Lung (tissue), 12 donors: ENCODE measurements around the gene PDZK1IP1. TPM values are rescaled to one million over a fixed set of nuclear protein-coding genes. Genes with fewer than 3 reads are reported as not detected.

Source experiments
- ATAC-seq: fragments of 200-7000 bp; cut with Tn5 transposase; one replicate; pipeline ENCODE4 v1.9.1; 2020; ENCODE audit warnings: moderate number of reproducible peaks; ENCODE audit not compliant: insufficient read depth, low FRiP score
- DNase-seq, 3 donors: peaks; one replicate each; pipeline ENCODE4 v3.0.0-alpha.2; 2013 to 2017
- H3K27ac ChIP-seq, 2 donors: one replicate each; pipeline ENCODE4 v1.5.1; 2013; ENCODE audit warnings: mild to moderate bottlenecking in 2 of 2, moderate library complexity in 2 of 2, control low read depth in 1 of 2, inconsistent platforms in 1 of 2, low read depth in 1 of 2, low read length in 1 of 2
- H3K27me3 ChIP-seq, 3 donors: one replicate each; pipeline ENCODE4 v1.5.1; 2013; ENCODE audit warnings: low read length in 2 of 3; ENCODE audit not compliant: control insufficient read depth in 3 of 3, insufficient read depth in 3 of 3
- H3K36me3 ChIP-seq, 4 donors: one replicate each; pipeline ENCODE4 v1.5.1; 2013; ENCODE audit warnings: low read length in 4 of 4, mild to moderate bottlenecking in 1 of 4, moderate library complexity in 1 of 4; ENCODE audit not compliant: control insufficient read depth in 4 of 4, insufficient read depth in 4 of 4
- H3K4me1 ChIP-seq, 5 donors: one replicate each; pipeline ENCODE4 v1.5.1; 2013; ENCODE audit warnings: low read length in 5 of 5, mild to moderate bottlenecking in 2 of 5, moderate library complexity in 1 of 5; ENCODE audit not compliant: control insufficient read depth in 5 of 5, insufficient read depth in 5 of 5
- H3K4me3 ChIP-seq: one replicate; pipeline ENCODE4 v1.5.1; 2013; ENCODE audit warnings: mild to moderate bottlenecking, control low read depth, moderate library complexity
- H3K9ac ChIP-seq, 2 donors: one replicate each; pipeline ENCODE4 v1.5.1; 2013; ENCODE audit warnings: low read length in 2 of 2, control low read depth in 1 of 2; ENCODE audit not compliant: insufficient read depth in 1 of 2
- H3K9me3 ChIP-seq, 4 donors: one replicate each; pipeline ENCODE4 v1.5.1; 2013; ENCODE audit warnings: low read length in 3 of 4, mild to moderate bottlenecking in 1 of 4, moderate library complexity in 1 of 4; ENCODE audit not compliant: control insufficient read depth in 4 of 4, insufficient read depth in 3 of 4
- WGBS, 2 donors: extraction: QIAGEN DNeasy Blood & Tissue Kit; methylation state at CpG; one replicate each; pipeline ENCODE4 v1.1.7; 2013; 5-methylcytosine and 5-hydroxymethylcytosine counted together
- polyA plus RNA-seq, 2 donors: library from polyadenylated mRNA; stranded (reverse); fragments of 200-250 nt; gene quantifications; one replicate each; pipeline ENCODE4 v1.2.1, GENCODE V29; 2013
- total RNA-seq, 2 donors: library from RNA; depleted of rRNA in 1 of 2; stranded (reverse); fragments of >200 nt in 1 of 2; gene quantifications; one replicate each; pipeline ENCODE4 v1.2.1, GENCODE V29; 2014 to 2021
- TF ChIP-seq, protein P1 (sequence below): IDR thresholded peaks from 2 replicates; pipeline ENCODE4 v1.5.1; 2012; ENCODE audit warnings: mild to moderate bottlenecking; ENCODE audit errors: control extremely low read depth, extremely low read depth
- donor health status: control.
- donor health status: control.
- donor health status: Bipolar disorder and iron deficiency.
- donor health status: healthy.
- donor health status: DM: yes; HTN: yes; CAD: no.

PDZK1IP1 gene
- total and polyA plus RNA-seq, 4 donors: 44.8 to 324 (median 70.6) TPM

GRCh38 chr1:47137925-47138615, 51.8 kb downstream of the PDZK1IP1 start:
- no peak for ATAC-seq
- Histone ChIP-seq H3K9me3 (no peaks in the 10 kb centered on the region), H3K27me3 (peaks cover 0 to 3% (median 0%) of the 10 kb centered on the region in 3 donors), H3K9ac (no peak overlapping the region), H3K4me3 (no peak overlapping the region), H3K27ac (no peak overlapping the region), H3K4me1 (no peaks in the 10 kb centered on the region), H3K36me3 (no peaks in the 10 kb centered on the region)
- WGBS, 2 donors: 89 to 95% methylated on average over 5 of the region's 5 CpGs
- TF ChIP-seq, protein P1, sequence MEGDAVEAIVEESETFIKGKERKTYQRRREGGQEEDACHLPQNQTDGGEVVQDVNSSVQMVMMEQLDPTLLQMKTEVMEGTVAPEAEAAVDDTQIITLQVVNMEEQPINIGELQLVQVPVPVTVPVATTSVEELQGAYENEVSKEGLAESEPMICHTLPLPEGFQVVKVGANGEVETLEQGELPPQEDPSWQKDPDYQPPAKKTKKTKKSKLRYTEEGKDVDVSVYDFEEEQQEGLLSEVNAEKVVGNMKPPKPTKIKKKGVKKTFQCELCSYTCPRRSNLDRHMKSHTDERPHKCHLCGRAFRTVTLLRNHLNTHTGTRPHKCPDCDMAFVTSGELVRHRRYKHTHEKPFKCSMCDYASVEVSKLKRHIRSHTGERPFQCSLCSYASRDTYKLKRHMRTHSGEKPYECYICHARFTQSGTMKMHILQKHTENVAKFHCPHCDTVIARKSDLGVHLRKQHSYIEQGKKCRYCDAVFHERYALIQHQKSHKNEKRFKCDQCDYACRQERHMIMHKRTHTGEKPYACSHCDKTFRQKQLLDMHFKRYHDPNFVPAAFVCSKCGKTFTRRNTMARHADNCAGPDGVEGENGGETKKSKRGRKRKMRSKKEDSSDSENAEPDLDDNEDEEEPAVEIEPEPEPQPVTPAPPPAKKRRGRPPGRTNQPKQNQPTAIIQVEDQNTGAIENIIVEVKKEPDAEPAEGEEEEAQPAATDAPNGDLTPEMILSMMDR: no peak
- no peak for DNase-seq

DNA sequence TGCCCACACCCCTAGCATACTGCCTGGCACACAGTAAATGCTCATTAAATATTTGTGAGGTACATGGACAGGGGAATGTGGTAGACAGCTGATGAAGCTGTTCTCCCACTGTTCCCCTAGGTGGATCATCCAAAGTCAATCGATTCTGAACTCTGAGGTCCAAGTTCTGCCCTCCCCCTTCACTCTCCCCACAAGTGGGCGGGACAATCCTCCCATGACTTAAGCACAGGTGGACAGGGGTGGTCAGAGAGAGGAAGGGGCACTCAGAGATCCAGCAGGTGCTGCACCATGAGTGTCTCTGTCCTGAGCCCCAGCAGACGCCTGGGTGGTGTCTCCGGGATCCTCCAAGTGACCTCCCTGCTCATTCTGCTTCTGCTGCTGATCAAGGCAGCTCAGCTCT, 52.6 kb downstream of the PDZK1IP1 start, which contains the start of gene CYP4A22:
Gene CYP4A22, plus strand, starts transcription at position 244 of the 400 bp plus-strand sequence. Its CDS starts 45 bp downstream, at position 289.
- Histone ChIP-seq H3K4me1 (no peaks in the 10 kb centered on the region), H3K36me3 (no peaks in the 10 kb centered on the region), H3K9ac (no peak within 1 kb of the TSS), H3K9me3 (no peaks in the 10 kb centered on the region), H3K27ac (no peak within 1 kb of the TSS), H3K27me3 (peaks cover 0 to 3% (median 0%) of the 10 kb centered on the region in 3 donors), H3K4me3 (no peak within 1 kb of the TSS)
- 92 to 93% methylated on average over 4 of the region's 4 CpGs for WGBS, 2 donors
- ATAC-seq (no peak), DNase-seq (no peak)
- TF ChIP-seq, protein P1: no peak

Other genes with a start within 250 kb of the PDZK1IP1 start
- not detected for gene CYP4A11, start 248.6 kb downstream of the PDZK1IP1 start, total RNA-seq
- gene CYP4A11, start 248.6 kb downstream of the PDZK1IP1 start, polyA plus RNA-seq: under 1 TPM; 0.06 to 0.10 TPM
- gene CYP4X1, start 166.4 kb downstream of the PDZK1IP1 start, total RNA-seq: 10 to 100 TPM; 20.4 to 23.5 TPM
- gene CYP4X1, start 166.4 kb downstream of the PDZK1IP1 start, polyA plus RNA-seq: 10 to 100 TPM in 1 of 2 donors, 1 to 10 TPM in 1; 7.2 to 13.0 TPM
- 1 to 10 TPM; 1.3 TPM for gene CYP4Z1, start 122.8 kb downstream of the PDZK1IP1 start, total RNA-seq
- 1 to 10 TPM in 1 of 2 donors, under 1 TPM in 1; 0.25 to 1.1 TPM for gene CYP4Z1, start 122.8 kb downstream of the PDZK1IP1 start, polyA plus RNA-seq
- under 1 TPM; 0.14 to 0.18 TPM for gene CYP4A22, start 52.6 kb downstream of the PDZK1IP1 start, total RNA-seq
- gene CYP4A22, start 52.6 kb downstream of the PDZK1IP1 start, polyA plus RNA-seq: under 1 TPM; 0.05 to 0.16 TPM
- gene TAL1, start 42.2 kb upstream of the PDZK1IP1 start, total RNA-seq: 1 to 10 TPM; 9.3 to 9.6 TPM
- gene TAL1, start 42.2 kb upstream of the PDZK1IP1 start, polyA plus RNA-seq: 1 to 10 TPM; 6.4 to 8.8 TPM
- gene STIL, start 124.1 kb upstream of the PDZK1IP1 start, total RNA-seq: 1 to 10 TPM; 1.8 to 5.9 TPM
- gene STIL, start 124.1 kb upstream of the PDZK1IP1 start, polyA plus RNA-seq: under 1 TPM; 0.85 to 0.98 TPM
- gene CMPK1, start 143.8 kb upstream of the PDZK1IP1 start, total RNA-seq: 100 to 1,000 TPM in 1 of 2 donors, 10 to 100 TPM in 1; 98.7 to 106 TPM
- 10 to 100 TPM; 63.9 to 71.8 TPM for gene CMPK1, start 143.8 kb upstream of the PDZK1IP1 start, polyA plus RNA-seq
- not detected for gene FOXE3, start 226.2 kb upstream of the PDZK1IP1 start, total RNA-seq
- gene FOXE3, start 226.2 kb upstream of the PDZK1IP1 start, polyA plus RNA-seq: under 1 TPM in 1 of 2 donors, not detected in 1; 0.01 TPM
- gene FOXD2, start 248.0 kb upstream of the PDZK1IP1 start, total RNA-seq: 1 to 10 TPM in 1 of 2 donors, under 1 TPM in 1; 0.09 to 1.1 TPM
- under 1 TPM; 0.11 to 0.16 TPM for gene FOXD2, start 248.0 kb upstream of the PDZK1IP1 start, polyA plus RNA-seq